Fibroblast of skin of right quadriceps (primary cell): ENCODE measurements around the gene SH3BGRL2.
A peak's percentile ranks its signal among the peaks of the same experiment; 100 is the strongest.

Experiments used
- DNase-seq: peaks from one replicate; pipeline ENCODE4 v3.0.0-alpha.2; 2013

Gene SH3BGRL2

GRCh38 chr6:79630883-79631692, at the start of gene SH3BGRL2:
TSS of gene SH3BGRL2 (plus strand) at chr6:79631329. CDS start at chr6:79631462, 133 bp downstream.
- DNase-seq, result peak; percentile 48

- DNase-seq, result no peak
Observed at GRCh38 chr6:79584332-79584731, 46.8 kb upstream of the SH3BGRL2 start.

GRCh38 chr6:79586548-79586947, 44.6 kb upstream of the SH3BGRL2 start:
- DNase-seq, result peak; percentile 11

GRCh38 chr6:79589701-79590100, 41.4 kb upstream of the SH3BGRL2 start:
- no peak for DNase-seq

GRCh38 chr6:79597155-79597554, 34.0 kb upstream of the SH3BGRL2 start:
- no peak for DNase-seq

- DNase-seq, result no peak
Observed at GRCh38 chr6:79598012-79598411, 33.1 kb upstream of the SH3BGRL2 start.

- DNase-seq, result no peak
Observed at GRCh38 chr6:79599725-79600259, 31.3 kb upstream of the SH3BGRL2 start.

- no peak for DNase-seq
Observed at GRCh38 chr6:79600313-79600712, 30.8 kb upstream of the SH3BGRL2 start.

- peak; percentile 45 for DNase-seq
Observed at GRCh38 chr6:79600812-79601609, 30.1 kb upstream of the SH3BGRL2 start.

GRCh38 chr6:79602859-79603258, 28.3 kb upstream of the SH3BGRL2 start:
- no peak for DNase-seq

GRCh38 chr6:79604583-79605037, 26.5 kb upstream of the SH3BGRL2 start:
- peak; percentile 77 for DNase-seq

- DNase-seq, result peak; percentile 36
Observed at GRCh38 chr6:79605061-79605460, 26.1 kb upstream of the SH3BGRL2 start.

- DNase-seq, result no peak
Observed at GRCh38 chr6:79605968-79606764, 25.0 kb upstream of the SH3BGRL2 start.

- no peak for DNase-seq
Observed at GRCh38 chr6:79607000-79607399, 24.1 kb upstream of the SH3BGRL2 start.

GRCh38 chr6:79608334-79609224, 22.6 kb upstream of the SH3BGRL2 start:
- DNase-seq, result peak; percentile 10

GRCh38 chr6:79609225-79609595, 21.9 kb upstream of the SH3BGRL2 start:
- no peak for DNase-seq

GRCh38 chr6:79610306-79611009, 20.7 kb upstream of the SH3BGRL2 start:
- no peak for DNase-seq

- no peak for DNase-seq
Observed at GRCh38 chr6:79612457-79612856, 18.7 kb upstream of the SH3BGRL2 start.

- DNase-seq, result no peak
Observed at GRCh38 chr6:79612918-79613317, 18.2 kb upstream of the SH3BGRL2 start.

GRCh38 chr6:79613912-79614311, 17.2 kb upstream of the SH3BGRL2 start:
- no peak for DNase-seq
